RWPE1 (cell line): ENCODE data around the gene HECTD4.

Experiments
- CTCF ChIA-PET: fragments of 350-600 bp; sonication (Branson Sonifier 250); formaldehyde crosslinking; extraction: SDS; loops from one replicate; lab custom pipeline; 2021; lab: Yijun Ruan, JAX
- POLR2A ChIA-PET: fragments of 400-600 bp; formaldehyde crosslinking; extraction: SDS; loops from one replicate; lab custom pipeline; 2020; ENCODE audit warnings: antibody characterized with exemption; ENCODE audit not compliant: low non-redundant PET; lab: Yijun Ruan, JAX
- DNase-seq: peaks from one replicate; pipeline ENCODE4 v3.0.0; 2012; ENCODE audit warnings: low spot score
- H3K27ac ChIP-seq: fragments of 450-650 bp; 2 replicates; pipeline ENCODE4 v1.5.1; 2017
- CTCF ChIP-seq: fragments of 450-650 bp; conservative IDR thresholded peaks from 2 replicates; pipeline ENCODE4 v1.5.1; 2017; ENCODE audit warnings: low read depth, mild to moderate bottlenecking

The HECTD4 gene

GRCh38 chr12:112243255-112244110 lies 138.7 kb downstream of the HECTD4 start:
- H3K27ac ChIP-seq, result no peak overlapping the region
- no peak for DNase-seq
- no peak for TF ChIP-seq CTCF
- ChIA-PET POLR2A (no interaction called here), CTCF (no interaction called here)

DNA sequence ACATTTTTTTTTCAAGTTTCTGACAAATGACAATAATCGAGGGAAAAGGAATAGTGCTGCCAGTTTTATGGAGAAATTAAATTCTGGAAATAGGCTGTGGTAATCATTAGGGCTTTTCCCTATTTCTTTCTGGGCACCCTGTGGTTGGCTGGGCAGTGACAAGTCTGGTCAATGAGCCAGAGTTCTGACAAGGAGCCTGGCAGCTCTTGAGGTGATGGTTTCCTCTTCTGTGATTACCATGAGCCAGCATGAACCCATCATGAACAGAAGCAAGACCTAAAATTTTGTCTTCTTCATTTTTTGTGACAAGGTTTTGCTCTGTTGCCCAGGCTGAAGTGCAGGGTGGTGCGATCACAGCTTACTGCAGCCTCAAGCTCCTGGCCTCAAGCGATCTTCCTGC lies 141.1 kb downstream of the HECTD4 start:
- no peak overlapping the region for H3K27ac ChIP-seq
- ChIA-PET CTCF (no interaction called here), POLR2A (no interaction called here)
- no peak for TF ChIP-seq CTCF
- DNase-seq, result no peak

DNA sequence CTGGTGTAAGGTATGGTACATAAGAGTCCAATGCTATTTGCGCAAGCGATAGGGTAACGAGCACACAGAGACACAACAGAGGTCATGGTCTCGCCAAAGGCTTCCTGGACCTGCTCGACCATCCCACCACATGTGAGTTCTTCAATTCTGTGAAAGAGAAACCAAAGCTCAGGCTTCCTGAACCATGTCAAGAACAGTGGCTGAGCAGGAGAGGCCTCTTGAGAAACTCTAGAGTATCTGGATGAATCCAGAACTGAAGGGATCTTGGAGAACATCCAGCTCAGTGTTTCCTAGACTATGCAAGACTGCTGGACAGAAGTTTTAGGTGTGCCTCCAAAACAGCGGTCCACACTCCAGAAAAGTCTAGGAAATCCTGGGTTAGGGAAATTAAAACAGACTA lies 142.3 kb downstream of the HECTD4 start:
- no peak for TF ChIP-seq CTCF
- CTCF ChIA-PET, result no interaction called here
- no peak overlapping the region for H3K27ac ChIP-seq
- DNase-seq, result no peak
- POLR2A ChIA-PET, result no interaction called here

- ChIA-PET CTCF (no interaction called here), POLR2A (no interaction called here)
- no peak for DNase-seq
- H3K27ac ChIP-seq, result no peak overlapping the region
- TF ChIP-seq CTCF, result no peak
These were observed 143.2 kb downstream of the HECTD4 start for GRCh38 chr12:112239020-112239419.

DNA sequence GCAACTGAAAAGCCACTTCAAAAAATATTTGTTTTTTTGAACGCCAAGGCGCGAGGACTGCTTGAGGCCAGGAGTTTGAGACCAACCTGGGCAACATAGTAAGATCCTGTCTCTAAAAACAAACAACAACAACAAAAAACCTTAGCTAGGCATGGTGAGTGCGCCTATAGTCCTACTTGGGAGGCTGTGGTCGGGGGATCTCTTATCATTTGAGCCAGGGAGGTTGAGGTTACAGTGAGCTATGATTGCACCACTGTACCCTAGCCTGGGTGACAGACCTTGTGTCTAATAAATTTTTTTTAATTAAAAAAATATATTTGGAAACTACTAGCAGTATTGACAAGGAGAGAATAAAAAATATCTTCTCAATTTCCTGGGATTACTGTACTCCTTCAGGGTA lies 143.8 kb downstream of the HECTD4 start:
- no peak overlapping the region for H3K27ac ChIP-seq

GRCh38 chr12:112236786-112237185 lies 145.4 kb downstream of the HECTD4 start:
- POLR2A ChIA-PET, result interaction anchor here (0.5 kb wide), 1 partner anchor 122 kb away, joined by 3 read pairs; no protein-coding TSS in a partner anchor
- no peak for TF ChIP-seq CTCF

More for the DNA sequence above, 143.8 kb downstream of the HECTD4 start:
- CTCF ChIA-PET, result interaction anchor here (0.7 kb wide), 1 partner anchor 29 kb away, joined by 3 read pairs; no protein-coding TSS in a partner anchor
- POLR2A ChIA-PET, result no interaction called here
- DNase-seq, result no peak
- no peak for TF ChIP-seq CTCF

More at GRCh38 chr12:112236786-112237185, 145.4 kb downstream of the HECTD4 start:
- no peak for DNase-seq
- H3K27ac ChIP-seq, result no peak overlapping the region
- CTCF ChIA-PET, result interaction anchor here (0.5 to 0.6 kb wide), 2 partner anchors 22 to 194 kb away, joined by 3 read pairs; no protein-coding TSS in a partner anchor
